Lower lobe of right lung (tissue), 2 donors: ENCODE data around the gene KIFC3. TPM values are rescaled to one million over a fixed set of nuclear protein-coding genes. Genes with fewer than 3 reads are reported as not detected.

Experiments
- ATAC-seq, 2 donors: fragments of 200-7000 bp; cut with Tn5 transposase; one replicate each; pipeline ENCODE4 v1.9.1; 2020 to 2022; ENCODE audit warnings: mild to moderate bottlenecking in 2 of 2, moderate library complexity in 2 of 2
- DNase-seq: peaks from one replicate; pipeline ENCODE4 v3.0.0-alpha.2; 2020
- H3K27ac ChIP-seq: fragments of 200-600 bp; one replicate; pipeline ENCODE4 v1.8.0; 2022
- H3K27me3 ChIP-seq: fragments of 200-600 bp; one replicate; pipeline ENCODE4 v1.8.0; 2022; ENCODE audit warnings: low read depth
- H3K36me3 ChIP-seq: fragments of 200-600 bp; one replicate; pipeline ENCODE4 v1.8.0; 2022; ENCODE audit warnings: mild to moderate bottlenecking
- H3K4me1 ChIP-seq: fragments of 200-600 bp; one replicate; pipeline ENCODE4 v1.8.0; 2022
- H3K4me3 ChIP-seq: fragments of 200-600 bp; one replicate; pipeline ENCODE4 v1.8.0; 2022; ENCODE audit warnings: mild to moderate bottlenecking
- H3K9me3 ChIP-seq: fragments of 200-600 bp; one replicate; pipeline ENCODE4 v1.8.0; 2022
- CTCF ChIP-seq: fragments of 200-600 bp; IDR thresholded peaks from one replicate; pipeline ENCODE4 v1.8.0; 2022; ENCODE audit warnings: antibody characterized with exemption, mild to moderate bottlenecking
- intact Hi-C: fragments of 100-400 bp; cut with DNase I; formaldehyde crosslinking; loops from one replicate; pipeline ENCODE4 v1.11.0; 2022
- total RNA-seq: library from RNA; stranded (reverse); fragmentation: NEBNext Ultra II Directional; extraction: Animal tissue kit (Norgen Biotek cat#: 25700); gene quantifications from one replicate; pipeline ENCODE4 v1.2.1, GENCODE V29; 2021
- donor health status: DM: no; HTN: yes; CAD: no; lungs with severe emphysema.

Gene KIFC3
- total RNA-seq, 1 donor from 2014 or later, result 70.9 TPM

GRCh38 chr16:57800200-57801097 lies 1.8 kb downstream of the KIFC3 start:
- TF ChIP-seq CTCF, result no peak
- peak overlapping the region; percentile 71 for H3K4me3 ChIP-seq
- H3K27me3 ChIP-seq, result no peaks in the 10 kb centered on the region
- peaks cover 71% of the 10 kb centered on the region for H3K4me1 ChIP-seq
- ATAC-seq (no peak), DNase-seq (peak; percentile 41)
- H3K27ac ChIP-seq, result peak overlapping the region; percentile 91
- intact Hi-C loops, result no loop called here
- no peaks in the 10 kb centered on the region for H3K9me3 ChIP-seq
- peaks cover 13% of the 10 kb centered on the region for H3K36me3 ChIP-seq

DNA sequence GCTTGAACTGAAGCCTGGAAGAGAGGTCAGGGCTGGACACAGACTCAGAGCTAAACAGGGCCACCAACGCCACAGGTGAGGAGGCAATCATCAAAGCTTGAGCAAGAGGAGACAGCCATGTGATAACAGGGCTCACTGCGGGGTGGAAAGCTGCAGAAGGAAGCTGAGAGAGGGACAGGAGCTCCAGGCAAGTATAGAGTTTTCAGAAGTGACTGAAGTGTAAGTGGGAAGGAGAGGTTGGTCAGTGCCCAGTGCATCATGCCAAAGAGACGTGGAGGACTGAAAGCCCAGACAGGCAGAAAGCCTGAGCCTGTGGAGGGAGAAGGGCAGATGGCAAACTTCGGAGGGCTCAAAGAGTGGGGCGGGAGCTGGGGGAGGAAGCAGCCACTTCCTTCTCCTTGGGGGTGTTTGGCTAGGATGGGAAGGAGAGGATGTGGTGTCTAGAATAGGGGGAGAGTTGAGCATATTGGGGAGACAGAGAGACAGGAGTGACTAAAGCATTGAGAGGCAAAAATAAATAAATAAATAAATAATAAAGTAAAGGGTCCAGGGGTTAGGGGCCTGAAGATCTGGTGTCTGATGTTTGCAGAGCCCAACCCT lies 2.6 kb downstream of the KIFC3 start:
- H3K36me3 ChIP-seq, result peaks cover 16% of the 10 kb centered on the region
- peak overlapping the region; percentile 71 for H3K4me3 ChIP-seq
- no peak for TF ChIP-seq CTCF
- peaks cover 76% of the 10 kb centered on the region for H3K4me1 ChIP-seq
- peak overlapping the region; percentile 91 for H3K27ac ChIP-seq
- intact Hi-C loops, result no loop called here
- ATAC-seq (no peak), DNase-seq (peak; percentile 30)
- no peaks in the 10 kb centered on the region for H3K27me3 ChIP-seq
- no peaks in the 10 kb centered on the region for H3K9me3 ChIP-seq

- Histone ChIP-seq H3K4me1 (peaks cover 70% of the 10 kb centered on the region), H3K9me3 (no peaks in the 10 kb centered on the region), H3K27me3 (no peaks in the 10 kb centered on the region), H3K4me3 (peak overlapping the region; percentile 45), H3K36me3 (peaks cover 21% of the 10 kb centered on the region), H3K27ac (peak overlapping the region; percentile 81)
- no peak for TF ChIP-seq CTCF
- ATAC-seq (no peak), DNase-seq (peak; percentile 29)
- intact Hi-C loops, result no loop called here
Measured at GRCh38 chr16:57798953-57799599, 3.2 kb downstream of the KIFC3 start.

DNA sequence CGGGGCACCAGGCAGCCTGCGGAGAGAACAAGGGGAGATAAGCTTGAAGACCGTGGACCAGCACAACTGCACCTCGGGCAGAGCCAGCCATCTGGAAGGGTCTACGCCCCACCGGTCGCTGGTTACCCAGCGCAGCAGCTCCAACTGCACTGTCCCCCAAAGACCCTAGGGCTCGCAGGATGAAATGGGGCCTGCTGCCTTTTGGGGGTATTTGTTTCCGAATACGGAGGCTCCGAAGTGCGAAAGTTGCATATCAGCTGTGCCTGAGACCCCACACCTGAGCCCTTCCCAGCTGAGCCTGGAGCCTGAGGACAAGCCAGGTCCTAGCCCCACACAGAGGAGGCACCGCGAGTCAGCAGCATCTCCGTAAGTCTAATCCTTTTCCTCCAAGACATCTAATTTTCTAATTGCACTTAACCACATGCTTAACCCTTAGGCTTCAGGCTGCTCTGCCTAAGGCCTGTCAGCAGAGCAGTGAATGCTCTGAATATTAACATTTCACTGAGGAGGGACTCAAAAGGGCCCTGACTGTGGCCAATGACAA lies 4.0 kb downstream of the KIFC3 start:
- Histone ChIP-seq H3K4me3 (peak overlapping the region; percentile 45), H3K36me3 (peaks cover 27% of the 10 kb centered on the region), H3K27me3 (no peaks in the 10 kb centered on the region), H3K4me1 (peaks cover 63% of the 10 kb centered on the region), H3K9me3 (no peaks in the 10 kb centered on the region), H3K27ac (peak overlapping the region; percentile 81)
- intact Hi-C loops, result no loop called here
- no peak for ATAC-seq
- DNase-seq, result peak; percentile 37
- TF ChIP-seq CTCF, result no peak

DNA sequence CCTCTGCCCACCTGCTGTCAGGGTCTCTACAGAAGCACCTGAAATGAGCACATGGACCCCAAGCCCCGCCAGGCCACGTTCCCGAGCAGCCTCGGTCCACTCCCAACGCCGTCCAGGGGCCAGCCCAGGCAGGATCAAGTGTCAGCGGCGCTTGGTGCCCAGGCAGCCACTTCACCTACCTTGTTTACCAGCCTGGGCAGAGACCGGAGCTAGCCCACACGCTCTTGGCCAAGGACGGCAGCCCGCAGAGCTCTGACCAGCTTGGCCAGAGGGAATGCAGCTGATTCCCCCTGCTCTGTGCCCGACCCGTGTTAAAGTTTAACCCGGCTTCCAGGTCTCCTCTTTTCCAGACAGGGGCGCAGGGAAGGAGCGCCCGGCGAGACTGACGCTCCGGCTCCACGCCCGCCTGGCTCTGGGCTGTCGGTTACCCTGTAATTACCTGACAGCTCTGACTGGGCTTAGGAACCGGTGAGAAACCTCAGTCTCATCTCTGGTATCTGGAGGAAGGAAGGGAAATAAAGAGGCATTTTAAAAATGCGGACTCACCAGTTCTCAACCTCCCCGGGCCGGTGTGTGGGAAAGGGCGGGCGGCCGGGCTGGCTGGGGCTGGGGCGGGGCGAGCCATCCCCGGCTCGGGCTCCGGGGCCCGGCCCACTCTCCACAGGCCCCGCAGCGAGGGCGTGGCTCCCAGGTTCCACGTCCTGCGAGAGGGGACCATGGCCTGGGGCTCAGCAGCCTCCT lies 4.6 kb downstream of the KIFC3 start:
- Histone ChIP-seq H3K27me3 (no peaks in the 10 kb centered on the region), H3K9me3 (no peaks in the 10 kb centered on the region), H3K27ac (peak overlapping the region; percentile 81), H3K36me3 (peaks cover 31% of the 10 kb centered on the region), H3K4me1 (peaks cover 56% of the 10 kb centered on the region), H3K4me3 (peak overlapping the region; percentile 45)
- DNase-seq, result peak; percentile 80
- peak; percentile 85 to 88 for ATAC-seq
- no peak for TF ChIP-seq CTCF
- intact Hi-C loops, result no loop called here
